Subcutaneous adipose tissue (tissue), 4 donors: ENCODE measurements around the gene HTR2B. TPM values are rescaled to one million over a fixed set of nuclear protein-coding genes. Genes with fewer than 3 reads are reported as not detected.

ENCODE experiments used
- total RNA-seq, 4 donors: library from RNA; depleted of rRNA; stranded (reverse); fragments of >200 nt; gene quantifications; one replicate each; pipeline ENCODE4 v1.1.0, GENCODE V29; 2016
- TF ChIP-seq, protein P1 (sequence below): fragments of 450-650 bp; IDR thresholded peaks from one replicate; pipeline ENCODE4 v1.5.1; 2016; ENCODE audit warnings: low read depth, mild to moderate bottlenecking, control low read depth, antibody characterized with exemption, moderate library complexity

Gene HTR2B
- total RNA-seq, 4 donors from 2014 or later, result 0.88 to 13.3 (median 1.4) TPM

DNA sequence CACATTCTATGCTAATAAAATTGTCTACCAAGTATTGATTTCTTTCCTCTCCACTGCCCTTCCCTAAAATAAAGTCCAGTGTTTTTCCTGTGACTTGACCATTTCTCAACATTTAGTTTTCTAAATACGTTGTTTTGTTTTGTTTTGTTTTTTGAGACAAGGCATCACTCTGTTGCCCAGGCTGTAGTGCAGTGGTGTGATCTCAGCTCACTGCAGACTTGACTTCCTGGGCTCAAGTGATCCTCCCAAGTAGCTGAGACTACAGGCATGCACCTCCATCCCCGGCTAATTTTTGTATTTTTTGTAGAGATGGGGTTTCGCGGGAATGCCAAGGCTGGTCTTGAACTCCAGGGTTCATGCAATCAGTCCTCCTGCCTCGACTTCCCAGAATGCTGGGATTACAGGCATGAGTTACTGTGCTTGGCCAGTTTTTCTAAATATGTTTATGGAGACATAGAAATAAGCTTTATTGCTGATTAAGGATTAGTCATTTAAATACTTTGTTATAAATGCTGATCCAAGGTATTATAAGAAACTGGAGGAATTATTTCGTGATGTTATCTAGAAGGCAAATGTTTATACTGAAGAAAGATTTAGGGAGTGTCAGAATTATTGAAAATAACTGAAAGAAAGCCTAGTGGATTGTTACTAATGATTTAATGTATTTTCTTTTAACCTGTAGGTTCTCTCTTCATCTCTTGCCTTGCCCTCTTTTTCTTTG is 5.7 kb upstream of the HTR2B start:
- TF ChIP-seq, protein P1, sequence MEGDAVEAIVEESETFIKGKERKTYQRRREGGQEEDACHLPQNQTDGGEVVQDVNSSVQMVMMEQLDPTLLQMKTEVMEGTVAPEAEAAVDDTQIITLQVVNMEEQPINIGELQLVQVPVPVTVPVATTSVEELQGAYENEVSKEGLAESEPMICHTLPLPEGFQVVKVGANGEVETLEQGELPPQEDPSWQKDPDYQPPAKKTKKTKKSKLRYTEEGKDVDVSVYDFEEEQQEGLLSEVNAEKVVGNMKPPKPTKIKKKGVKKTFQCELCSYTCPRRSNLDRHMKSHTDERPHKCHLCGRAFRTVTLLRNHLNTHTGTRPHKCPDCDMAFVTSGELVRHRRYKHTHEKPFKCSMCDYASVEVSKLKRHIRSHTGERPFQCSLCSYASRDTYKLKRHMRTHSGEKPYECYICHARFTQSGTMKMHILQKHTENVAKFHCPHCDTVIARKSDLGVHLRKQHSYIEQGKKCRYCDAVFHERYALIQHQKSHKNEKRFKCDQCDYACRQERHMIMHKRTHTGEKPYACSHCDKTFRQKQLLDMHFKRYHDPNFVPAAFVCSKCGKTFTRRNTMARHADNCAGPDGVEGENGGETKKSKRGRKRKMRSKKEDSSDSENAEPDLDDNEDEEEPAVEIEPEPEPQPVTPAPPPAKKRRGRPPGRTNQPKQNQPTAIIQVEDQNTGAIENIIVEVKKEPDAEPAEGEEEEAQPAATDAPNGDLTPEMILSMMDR, result no peak

- TF ChIP-seq, protein P1, result no peak
Measured at GRCh38 chr2:231129216-231129615, 4.4 kb upstream of the HTR2B start.

- TF ChIP-seq, protein P1, result no peak
Measured at GRCh38 chr2:231128541-231128940, 3.7 kb upstream of the HTR2B start.

DNA sequence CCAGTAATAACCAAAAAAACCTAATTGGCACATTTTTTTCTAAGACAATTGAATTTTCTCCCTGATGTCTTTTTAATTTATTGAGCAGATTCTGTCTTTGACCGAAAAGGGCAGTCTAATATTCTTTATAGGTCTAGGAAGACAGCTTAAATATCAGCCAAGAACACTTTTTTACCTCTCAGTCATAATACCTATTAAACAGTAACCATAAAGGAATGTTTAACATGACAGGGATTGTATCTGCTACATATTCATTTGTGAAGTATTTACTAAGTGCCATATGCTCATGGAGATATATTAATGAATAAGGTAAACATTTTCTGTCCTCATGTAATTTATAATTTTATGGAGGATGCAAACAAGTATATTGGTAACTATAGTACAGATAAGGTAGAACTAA is 3.1 kb upstream of the HTR2B start:
- TF ChIP-seq, protein P1, result no peak

GRCh38 chr2:231127480-231127879 is 2.6 kb upstream of the HTR2B start:
- TF ChIP-seq, protein P1, result no peak

GRCh38 chr2:231126123-231126522 is 1.3 kb upstream of the HTR2B start:
- TF ChIP-seq, protein P1, result no peak

DNA sequence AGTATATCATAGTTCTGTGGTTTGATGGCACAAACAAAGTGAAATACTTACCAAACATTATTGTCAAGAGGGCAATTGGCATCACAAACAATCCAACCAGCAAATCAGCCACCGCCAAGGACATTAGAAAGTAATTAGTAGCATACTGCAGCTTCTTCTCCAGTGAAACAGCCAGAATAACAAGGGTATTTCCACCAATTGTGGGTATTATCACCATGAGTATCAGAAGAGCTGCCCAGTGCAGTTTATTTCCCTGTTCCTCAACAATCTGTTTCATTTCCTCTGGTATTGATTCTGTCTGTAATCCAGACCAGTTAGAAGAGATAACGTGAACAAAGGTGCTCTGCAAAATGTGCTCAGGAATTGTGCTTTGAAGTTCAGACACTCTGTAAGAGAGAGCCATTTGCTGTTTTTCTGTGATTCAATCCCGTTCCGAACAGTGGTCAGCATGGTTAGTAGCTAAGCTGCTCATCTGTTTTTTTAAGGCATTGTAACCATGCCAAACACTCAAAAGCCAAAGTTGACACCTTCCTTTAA is 1.4 kb downstream of the HTR2B start:
- TF ChIP-seq, protein P1, result no peak
